AG08395 (cell line): ENCODE measurements around the gene ZNF622.
A peak's percentile ranks its signal among the peaks of the same experiment; 100 is the strongest.
"Not testable (repeated sequence)": the region's sequence is repeated elsewhere in the genome, so short reads cannot be mapped to it uniquely, and the experiment has no call there.

Experiments used
- DNase-seq: peaks from one replicate; pipeline ENCODE4 v3.0.0; 2012; ENCODE audit warnings: mixed read lengths, low spot score

Gene ZNF622

DNA sequence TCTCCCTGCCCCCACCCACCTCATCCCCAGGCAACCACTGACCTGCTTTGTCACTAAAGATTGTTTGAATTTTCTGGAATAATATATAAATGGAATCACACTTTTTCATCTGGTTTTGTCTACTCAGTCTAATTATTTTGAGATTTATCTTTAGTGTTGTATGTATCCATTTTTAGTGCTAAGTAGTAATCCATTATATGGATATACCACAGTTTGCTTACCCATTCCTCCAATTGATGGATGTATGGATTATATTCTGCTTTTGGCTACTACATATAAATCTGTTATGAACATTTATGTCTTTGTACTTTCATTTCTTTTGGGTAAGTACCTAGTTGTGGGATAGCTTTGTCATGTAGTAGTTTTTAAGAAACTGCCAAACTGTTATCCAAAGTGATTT, 14.5 kb upstream of the ZNF622 start:
- DNase-seq = no peak

DNA sequence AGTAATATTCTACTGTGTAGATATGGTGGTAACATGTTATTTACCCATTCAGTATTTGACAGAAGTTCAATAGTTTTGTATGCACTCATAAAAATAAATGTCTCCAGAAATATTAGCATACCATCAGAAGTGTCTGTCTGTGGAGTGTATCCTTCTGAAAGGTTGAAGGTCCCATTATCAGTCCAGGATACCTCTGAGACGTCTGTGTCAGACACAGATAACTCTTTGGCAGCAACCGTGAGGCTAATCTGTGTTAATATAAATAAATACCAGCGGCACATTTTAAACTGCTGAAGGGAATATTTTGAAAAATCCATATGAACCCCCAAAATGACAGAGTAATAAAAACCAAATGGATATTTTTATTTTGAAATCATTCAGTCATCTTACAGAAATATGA, 11.9 kb upstream of the ZNF622 start:
- no peak for DNase-seq

DNA sequence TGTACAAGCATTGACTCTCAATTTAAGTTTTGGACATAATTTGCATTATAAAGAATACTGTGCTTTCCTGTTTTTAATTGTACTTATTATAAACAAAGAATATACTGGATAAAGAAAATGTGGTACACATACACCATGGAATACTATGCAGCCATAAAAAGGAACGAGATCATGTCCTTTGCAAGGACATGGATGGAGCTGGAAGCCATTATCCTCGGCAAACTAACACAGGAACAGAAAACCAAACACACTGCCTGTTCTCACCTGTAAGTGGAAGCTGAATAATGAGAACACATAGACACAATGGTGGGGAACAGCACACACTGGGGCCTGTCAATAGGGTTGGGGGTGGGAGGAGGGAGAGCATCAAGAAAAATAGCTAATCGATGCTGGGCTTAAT, 10.8 kb upstream of the ZNF622 start:
- DNase-seq = not testable (repeated sequence)

DNA sequence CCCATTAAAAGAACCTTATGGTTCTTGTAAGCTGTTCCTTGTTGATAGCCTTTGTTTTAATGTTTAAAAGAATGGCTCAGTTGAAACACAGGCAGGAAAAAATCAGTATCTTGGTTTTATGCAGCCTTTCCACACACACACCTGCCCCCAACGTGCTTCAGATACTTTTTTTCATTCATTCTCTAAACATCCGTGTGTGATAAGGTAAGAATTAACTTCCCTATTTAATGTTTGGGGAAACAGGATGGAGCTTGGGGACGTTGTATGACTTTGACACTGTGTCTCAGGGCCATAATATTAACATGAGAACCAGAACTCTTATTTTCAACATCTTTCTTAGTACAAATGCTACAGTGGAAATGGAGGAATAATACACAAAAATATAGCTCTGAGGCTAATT, 5.8 kb upstream of the ZNF622 start:
- DNase-seq = no peak

DNA sequence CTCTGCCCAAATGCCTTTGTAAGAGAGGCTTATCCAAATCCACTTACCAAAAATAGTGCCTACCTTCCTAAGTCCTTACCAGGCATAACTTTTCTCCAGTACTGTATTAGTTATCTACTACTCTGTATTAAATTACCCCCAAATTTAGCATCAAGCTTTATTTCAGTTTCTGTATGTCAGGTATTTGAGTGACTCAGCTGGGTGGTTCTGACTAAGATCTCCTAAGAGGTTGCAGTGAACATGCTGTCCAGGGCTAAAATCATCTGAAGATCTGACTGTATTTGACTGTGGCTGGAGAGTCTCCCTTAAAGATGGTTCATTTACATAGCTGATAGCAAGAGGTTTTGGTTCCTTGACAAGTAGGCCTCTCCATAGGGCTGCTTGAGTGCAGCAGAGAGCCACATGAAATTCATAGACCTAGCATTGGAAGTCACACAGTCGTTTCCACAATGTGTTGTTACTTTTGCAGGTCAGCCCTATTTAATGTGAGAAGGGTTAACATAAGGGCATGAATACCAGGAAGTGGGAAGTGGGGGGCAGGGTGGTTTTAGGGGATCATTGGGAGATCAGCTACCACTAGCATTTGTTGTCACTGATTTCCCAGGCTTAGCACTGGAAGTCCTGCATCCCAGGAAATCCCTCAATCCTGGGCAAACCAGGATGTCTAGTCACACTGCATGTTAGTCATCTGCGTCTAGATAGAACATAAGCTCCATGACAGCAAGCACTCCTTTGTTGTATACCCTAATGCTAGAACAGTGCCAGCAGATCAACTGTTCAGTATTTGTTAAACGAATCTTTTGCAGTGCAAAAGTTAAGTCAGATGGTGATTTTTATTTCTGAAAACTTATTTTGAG, 2.0 kb upstream of the ZNF622 start:
- DNase-seq = peak; percentile 70

DNA sequence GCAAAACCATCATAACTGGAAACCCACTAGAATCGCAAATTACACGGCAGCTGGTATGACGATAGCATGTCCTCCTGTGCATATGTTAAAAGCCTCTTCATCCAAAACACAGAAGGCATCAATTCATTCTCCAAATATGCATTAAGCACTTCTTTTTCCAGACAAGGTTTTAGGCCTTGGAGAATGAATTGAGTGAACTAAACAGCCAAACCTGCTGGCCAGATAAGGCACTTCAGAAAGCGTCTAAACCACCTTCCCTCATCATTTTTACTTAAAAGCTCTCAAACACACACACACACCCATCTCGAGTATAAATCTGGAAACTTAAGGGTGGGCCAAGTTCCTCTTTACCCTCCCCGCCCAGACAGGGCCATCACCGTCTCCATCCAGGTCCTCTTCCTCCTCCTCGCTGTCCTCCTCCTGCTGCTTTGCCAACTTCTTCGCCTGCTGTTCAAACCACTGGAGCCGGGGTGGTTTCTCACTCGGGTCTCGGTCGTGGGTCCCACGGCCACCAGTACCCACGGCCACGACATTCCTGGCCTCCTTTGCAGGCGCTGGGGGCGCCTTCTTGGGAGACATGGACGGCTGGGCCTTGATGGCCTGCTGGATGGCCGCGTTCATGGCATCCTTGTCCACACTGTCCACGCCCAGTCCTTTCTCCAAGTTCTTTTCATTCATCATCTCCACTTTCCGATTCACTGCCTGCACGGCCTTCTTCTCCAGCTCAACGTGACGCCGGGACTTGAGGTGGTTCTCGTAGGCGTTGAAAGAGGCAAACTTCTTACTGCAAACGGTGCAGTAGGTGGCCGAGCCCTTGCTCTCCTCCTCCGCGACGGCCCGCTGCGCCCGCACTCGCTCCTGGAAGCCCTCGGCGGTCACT, 696 bp downstream of the ZNF622 start:
- no peak for DNase-seq

DNA sequence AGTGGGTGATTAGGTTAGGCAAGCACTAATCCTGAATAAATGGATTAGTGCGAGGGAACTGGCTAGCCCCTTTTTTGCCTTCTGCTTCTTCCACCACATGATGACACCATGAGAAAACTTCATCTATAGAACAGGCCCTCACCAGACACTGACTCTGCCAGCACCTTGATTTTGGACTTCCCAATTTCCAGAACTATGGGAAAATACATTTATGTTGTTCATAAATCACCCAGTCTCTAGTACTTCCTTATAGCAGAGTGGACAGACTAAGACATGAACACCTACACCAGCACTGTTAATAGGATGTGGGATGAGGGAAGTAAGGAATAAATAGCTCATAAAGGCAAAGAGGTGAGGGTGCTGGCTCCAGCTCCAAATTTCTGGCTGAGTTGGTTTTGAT, 1.4 kb downstream of the ZNF622 start:
- DNase-seq = no peak

DNA sequence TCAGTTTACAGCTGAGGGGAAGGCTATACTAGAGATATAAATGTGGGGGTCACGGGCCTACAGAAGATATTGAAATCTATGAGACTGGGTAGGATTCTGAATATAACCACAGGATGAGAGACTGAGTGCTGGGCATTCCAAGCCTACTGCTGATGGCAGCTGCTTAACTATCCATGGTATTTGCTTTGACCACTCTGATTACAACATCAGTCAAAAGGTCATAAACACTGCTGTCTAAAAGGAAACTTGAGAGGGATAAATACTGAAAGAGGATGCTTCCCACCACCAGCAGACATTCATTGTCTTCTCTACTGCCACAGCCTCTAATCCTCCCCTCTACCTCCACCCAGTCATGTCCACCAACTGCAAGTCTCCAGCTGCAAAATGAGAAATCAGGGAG, 3.8 kb downstream of the ZNF622 start:
- peak; percentile 69 for DNase-seq

DNA sequence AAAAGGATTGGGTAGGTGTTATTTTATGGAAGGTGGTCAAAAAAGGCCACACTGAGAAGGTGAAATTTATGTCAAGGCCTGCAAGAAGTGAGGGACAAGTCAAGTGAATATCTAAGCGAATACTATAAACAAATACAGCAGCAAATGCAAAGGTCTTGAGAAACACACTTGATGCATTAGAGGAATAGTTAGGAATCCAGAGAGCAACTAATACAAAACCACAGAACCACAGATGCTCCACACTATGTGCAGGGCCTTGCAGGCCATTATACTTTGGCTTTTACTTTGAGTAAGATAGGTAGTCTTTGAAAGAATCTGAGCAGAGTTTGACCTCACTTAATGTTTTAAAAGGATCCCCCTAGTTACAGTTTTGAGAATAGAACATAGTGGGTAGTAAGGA, 4.6 kb downstream of the ZNF622 start:
- no peak for DNase-seq

DNA sequence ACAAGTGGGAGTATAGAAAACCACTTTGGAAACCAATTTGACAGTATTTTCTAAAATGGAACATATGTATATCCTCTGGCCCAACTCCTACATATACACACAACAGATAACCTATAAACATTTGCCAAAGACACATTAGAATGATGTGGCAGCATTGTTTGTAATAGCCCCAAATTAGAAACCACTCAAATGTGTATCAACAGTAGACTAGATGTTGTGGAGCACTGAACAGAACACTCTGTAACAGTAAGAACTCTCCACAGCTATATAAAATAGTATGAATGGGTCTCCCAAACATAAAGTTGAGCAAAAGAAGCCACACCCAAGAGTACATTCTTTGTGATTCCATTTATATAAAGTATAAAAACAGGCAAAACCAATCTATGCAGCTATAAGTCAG, 6.1 kb downstream of the ZNF622 start:
- no peak for DNase-seq

DNA sequence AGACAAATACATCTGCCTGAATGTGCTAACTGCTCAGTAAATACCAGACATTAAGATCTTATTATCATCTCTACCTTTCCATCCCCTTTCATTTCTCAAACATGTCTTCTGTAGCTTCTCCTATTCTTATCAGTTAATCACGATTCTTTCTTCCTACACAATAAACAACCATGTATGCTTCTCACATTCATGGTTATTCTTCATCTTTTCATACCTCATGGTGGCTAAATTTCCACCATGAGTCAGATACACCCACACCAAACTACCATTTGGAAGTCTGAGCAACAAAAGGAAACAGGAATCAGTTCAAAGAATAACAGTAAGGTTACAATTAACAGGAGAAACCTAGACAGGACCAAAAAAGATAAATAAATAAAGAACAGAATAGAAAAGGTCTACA, 7.7 kb downstream of the ZNF622 start:
- DNase-seq = no peak

DNA sequence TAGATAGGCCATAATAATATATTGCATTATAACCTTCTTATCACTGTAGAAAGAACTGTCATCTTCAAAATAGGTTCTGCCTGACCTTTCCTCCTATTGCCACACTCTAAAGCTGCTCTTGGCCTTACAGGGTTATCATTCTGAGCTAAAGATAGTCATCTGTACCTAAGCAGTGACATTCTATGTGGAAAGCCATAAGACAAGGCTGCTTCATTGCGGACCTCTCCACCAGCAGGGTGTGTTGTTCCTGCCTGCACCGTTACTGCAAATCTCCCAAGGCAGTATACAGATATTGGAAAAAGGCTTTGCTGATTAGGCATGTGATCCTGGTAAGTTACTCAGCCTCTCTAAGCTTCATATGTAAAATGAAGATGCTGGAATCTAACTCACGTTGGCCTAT, 8.1 kb downstream of the ZNF622 start:
- no peak for DNase-seq

DNA sequence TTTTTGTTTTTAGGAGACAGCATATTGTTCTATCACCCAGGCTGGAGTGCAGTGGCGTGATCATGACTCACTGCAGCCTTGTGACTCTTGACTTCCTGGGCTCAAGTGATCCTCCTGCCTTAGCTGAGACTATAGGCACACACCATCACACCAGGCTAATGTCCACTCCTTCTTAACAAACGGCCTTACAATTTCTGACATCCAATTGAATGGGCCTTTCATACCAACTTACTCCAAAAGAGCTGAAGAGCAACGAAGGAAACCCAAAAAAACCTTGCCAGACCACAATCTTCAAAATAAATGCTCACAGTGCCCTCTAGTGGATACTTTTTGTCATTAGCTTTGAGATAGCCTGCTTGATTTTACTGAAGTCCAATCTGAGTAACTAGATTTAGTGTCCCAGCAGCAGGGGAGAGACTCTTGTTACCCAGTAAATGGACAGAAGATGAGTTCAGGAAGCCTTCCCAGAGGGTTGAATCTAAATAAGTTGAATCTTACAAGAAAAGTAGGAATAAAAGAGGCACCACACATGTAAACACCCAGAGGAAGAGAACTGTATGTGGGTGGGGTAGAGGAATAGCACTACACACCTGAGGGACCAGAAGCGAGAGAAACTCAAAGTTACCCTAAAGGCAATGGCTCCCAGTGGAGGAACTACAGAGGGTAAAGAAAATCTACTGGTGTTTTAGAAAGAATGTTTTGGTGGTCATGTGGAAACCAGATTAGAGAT, 9.3 kb downstream of the ZNF622 start:
- peak; percentile 62 for DNase-seq

DNA sequence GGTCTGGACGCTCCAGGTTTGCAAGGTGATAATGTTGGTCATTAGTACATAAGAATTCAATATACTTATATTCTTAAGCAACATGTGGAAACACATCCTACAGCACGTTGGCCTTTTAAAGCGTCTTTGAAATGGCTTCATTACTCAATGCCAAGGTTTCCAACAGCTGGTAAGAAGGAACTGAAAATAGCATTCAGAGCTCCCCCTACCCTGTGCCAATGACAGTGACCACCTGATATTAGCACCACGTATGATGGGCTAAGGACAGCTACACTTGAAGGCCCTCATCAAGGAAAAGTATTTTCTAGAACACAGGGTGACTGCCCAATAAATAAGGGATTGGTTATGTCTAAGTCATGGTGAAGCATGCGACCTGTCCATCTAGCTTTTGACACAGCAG, 9.9 kb downstream of the ZNF622 start:
- no peak for DNase-seq

DNA sequence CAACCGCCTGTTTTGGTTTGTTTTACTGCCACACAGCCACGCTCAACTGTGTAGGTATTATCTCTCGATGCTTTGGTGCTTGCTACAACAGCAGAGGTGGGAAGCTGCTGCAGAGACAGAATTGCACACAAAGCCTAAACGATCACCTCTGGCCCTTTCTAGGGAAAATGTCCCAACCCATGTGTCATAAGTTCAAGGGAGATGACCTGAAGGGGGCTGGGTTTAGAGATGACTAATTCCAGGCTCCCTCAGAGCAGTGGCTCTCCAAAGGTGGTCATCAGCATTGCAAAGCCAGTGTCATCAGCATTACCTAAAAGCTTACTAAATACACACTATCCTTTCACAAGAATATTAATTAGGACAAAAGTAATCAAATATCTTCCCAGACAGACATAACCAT, 10.9 kb downstream of the ZNF622 start:
- no peak for DNase-seq

DNA sequence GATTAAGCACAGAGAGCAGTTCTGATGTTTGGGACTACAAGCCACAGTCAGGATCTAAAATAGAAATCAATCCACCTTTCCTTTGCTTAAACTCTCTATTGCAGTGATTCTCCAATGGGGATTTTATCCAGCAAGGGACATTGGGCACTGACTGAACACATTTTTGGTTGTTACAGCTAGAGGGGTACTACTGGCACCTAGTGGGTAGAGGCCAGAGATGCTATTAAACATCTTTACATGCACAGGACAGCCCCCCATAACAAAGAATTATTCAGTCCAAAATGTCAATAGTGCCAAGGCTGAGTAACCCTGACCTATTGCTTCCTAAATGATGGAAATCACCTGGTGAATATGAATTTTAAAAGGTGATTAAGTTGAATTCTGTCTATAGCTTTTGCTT, 12.0 kb downstream of the ZNF622 start:
- no peak for DNase-seq

DNA sequence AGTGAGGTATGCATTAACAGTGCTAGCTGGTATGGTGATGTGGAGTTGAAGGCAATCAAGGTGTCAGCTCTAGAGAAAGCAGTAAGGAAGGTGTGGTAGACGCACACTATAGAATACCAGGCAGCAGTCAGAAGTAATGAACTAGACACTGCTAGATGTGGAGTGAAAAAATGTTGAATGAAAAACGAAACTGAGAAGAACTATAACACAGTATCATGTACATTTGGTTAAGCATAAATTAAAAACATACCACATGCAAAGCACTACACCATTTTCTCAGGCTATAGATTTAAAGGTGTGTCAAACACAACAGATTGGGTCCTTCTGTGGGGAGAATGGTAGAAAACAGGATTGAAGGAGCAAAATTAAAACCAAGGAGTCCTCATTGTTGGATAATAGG, 15.4 kb downstream of the ZNF622 start:
- DNase-seq = no peak

DNA sequence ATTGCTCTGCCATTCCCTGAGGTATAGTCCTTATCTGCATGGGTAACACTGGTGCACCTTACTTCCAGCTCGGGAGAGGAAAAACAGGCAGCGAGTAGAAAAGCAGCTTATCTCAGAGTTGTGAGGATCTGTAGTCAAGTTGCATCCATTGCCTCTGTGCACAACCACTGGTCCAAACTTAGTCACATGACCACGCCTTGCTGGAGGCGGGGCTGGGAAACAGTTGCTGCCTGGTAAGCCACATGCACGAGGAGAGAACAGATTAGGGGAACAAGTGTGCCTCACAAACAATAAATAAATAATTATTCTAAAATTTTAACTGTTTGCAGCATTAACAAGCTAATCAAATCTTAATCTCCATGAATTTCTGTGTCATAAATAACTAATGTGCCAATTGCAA, 18.6 kb downstream of the ZNF622 start:
- no peak for DNase-seq

DNA sequence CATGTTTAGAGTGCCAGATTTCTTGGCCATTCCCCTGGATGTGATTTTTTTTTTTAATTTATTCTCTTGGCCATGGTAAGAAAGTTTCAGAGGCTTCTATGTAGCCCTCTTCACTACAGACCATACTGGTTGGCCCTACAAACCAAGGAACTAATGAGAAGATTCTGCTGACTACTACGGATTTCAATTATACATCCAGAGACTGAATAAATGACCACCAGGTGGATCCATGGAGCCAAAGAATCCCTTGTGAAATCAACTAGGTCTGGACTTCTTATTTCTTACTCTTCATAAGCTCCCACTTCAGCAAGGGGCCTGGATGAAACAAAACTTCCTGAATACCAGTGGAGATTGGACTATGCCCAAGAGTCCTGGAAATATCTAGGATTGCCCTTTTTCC, 27.6 kb downstream of the ZNF622 start:
- DNase-seq = no peak

DNA sequence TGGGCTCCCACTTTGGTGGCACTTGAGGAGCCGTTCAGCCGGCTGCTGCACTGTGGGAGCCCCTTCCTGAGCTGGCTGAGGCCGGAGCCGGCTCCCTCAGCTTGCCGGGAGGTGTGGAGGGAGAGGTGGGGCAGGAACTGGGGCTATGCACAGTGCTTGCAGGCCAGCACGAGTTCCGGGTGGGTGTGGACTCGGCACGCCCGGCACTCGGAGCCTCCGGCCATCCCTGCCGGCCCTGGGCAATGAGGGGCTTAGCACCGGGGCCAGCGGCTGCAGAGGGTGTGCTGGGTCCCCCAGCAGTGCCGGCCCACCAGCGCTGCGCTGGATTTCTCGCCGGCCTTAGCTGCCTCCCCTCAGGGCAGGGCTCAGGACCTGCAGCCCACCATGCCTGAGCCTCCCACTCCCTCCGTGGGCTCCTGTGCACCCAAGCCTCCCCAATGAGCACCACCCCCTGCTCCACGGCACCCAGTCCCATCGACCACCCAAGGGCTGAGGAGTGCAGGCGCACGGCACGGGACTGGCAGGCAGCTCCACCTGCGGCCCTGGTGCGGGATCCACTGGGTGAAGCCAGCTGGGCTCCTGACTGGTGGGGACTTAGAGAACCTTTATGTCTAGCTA, 29.4 kb downstream of the ZNF622 start:
- DNase-seq = not testable (repeated sequence)

DNA sequence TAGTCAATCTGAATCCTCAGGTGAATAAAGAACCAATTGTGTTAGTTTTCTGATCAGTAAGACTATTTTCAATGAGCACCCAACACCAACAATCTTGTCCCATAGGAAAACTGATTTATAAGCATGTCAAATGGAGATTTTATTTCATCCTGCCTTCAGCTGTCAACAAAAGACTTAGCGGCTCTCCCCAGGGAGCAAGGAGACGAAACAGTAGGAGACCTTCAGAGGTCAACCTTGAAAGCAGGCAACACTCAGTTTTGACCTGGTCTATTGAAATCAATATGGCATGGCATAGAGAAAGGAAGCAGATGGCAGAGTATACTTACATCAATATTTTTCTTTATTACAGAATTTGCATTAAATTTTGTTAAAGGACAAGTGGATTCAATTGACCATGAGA, 34.1 kb downstream of the ZNF622 start:
- no peak for DNase-seq
